ENCODE results near the gene BSND. TPM values are rescaled to one million over a fixed set of nuclear protein-coding genes. Genes with fewer than 3 reads are reported as not detected.
A peak's percentile ranks its signal among the peaks of the same experiment; 100 is the strongest.

Gene BSND
- total and polyA plus RNA-seq, 2 experiments from 2014 or later = not detected

- no peak overlapping the region for H3K4me3 ChIP-seq
- in situ Hi-C loops (cut with MboI) = no loop called here
- no peaks in the 10 kb centered on the region for H3K9me3 ChIP-seq (ENCODE audit: low read depth)
- no peaks in the 10 kb centered on the region for H3K36me3 ChIP-seq (ENCODE audit: low read depth)
- H3K27me3 ChIP-seq (replicated peaks; ENCODE audit: insufficient read depth) = no peaks in the 10 kb centered on the region; the same call in 1 of the 2 replicates
- no peak overlapping the region for H3K4me2 ChIP-seq (ENCODE audit: unreplicated experiment)
- no peak overlapping the region for H3K9ac ChIP-seq
- H3K9me2 ChIP-seq (ENCODE audit: insufficient read depth) = no peaks in the 10 kb centered on the region
- no peaks in the 10 kb centered on the region for H3F3A ChIP-seq (ENCODE audit: insufficient read depth)
- H2AFZ ChIP-seq = no peak overlapping the region
- TF ChIP-seq EZH2phosphoT487 (IDR thresholded peaks at IDR 0.05; ENCODE audit: insufficient read depth, low read depth) = no peak
- no peak for TF ChIP-seq EZH2 (IDR thresholded peaks at IDR 0.05; ENCODE audit: insufficient read depth, poor library complexity, severe bottlenecking)
- H4K20me1 ChIP-seq (ENCODE audit: insufficient read depth) = no peaks in the 10 kb centered on the region
- no peaks in the 10 kb centered on the region for H3K4me1 ChIP-seq (ENCODE audit: insufficient read depth)
- WGBS, 2 experiments (ENCODE audit: low coverage in 1 of 2, low lambda C conversion rate in 2 of 2, missing lambda C conversion rate in 2 of 2) = 78 to 82% methylated on average over 12 of the region's 12 CpGs
- H3K79me2 ChIP-seq (ENCODE audit: insufficient read depth) = no peaks in the 10 kb centered on the region
- no peak overlapping the region for H3K27ac ChIP-seq
- DNase-seq = peak; percentile 15
Observed at GRCh38 chr1:55055084-55055882, 56.5 kb downstream of the BSND start.

DNA sequence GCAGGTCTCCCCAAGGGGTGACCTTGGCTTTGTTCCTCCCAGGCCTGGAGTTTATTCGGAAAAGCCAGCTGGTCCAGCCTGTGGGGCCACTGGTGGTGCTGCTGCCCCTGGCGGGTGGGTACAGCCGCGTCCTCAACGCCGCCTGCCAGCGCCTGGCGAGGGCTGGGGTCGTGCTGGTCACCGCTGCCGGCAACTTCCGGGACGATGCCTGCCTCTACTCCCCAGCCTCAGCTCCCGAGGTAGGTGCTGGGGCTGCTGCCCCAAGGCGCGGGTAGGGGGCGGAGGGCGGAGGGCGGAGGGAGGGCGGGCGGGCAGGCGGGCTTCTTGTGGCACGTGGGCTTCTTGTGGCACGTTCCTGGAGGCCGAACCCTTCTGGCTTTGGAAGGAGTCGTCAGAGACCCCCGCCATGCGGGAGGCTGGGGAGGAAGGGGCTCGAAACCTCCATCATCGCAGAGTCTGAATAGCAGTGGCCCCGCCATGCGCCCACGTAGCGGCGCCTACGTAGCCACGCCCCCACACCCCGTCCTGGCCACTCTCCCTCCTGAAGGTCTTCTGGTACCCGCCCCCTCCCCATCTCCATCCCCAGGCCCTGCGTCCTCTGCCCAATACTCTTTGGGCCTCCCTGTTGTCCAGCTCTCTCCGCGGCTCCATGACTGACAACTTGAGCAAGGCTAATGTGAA lies 57.4 kb downstream of the BSND start:
- Histone ChIP-seq H3K27ac (no peak overlapping the region), H3K79me2 (ENCODE audit: insufficient read depth) (no peaks in the 10 kb centered on the region), H3K27me3 (replicated peaks; ENCODE audit: insufficient read depth) (no peaks in the 10 kb centered on the region; the same call in 1 of the 2 replicates), H3K4me2 (ENCODE audit: unreplicated experiment) (no peak overlapping the region), H3K4me1 (ENCODE audit: insufficient read depth) (no peaks in the 10 kb centered on the region), H3K4me3 (no peak overlapping the region), H3K9me3 (ENCODE audit: low read depth) (no peaks in the 10 kb centered on the region), H4K20me1 (ENCODE audit: insufficient read depth) (no peaks in the 10 kb centered on the region), H3K9ac (no peak overlapping the region), H3F3A (ENCODE audit: insufficient read depth) (no peaks in the 10 kb centered on the region), H3K9me2 (ENCODE audit: insufficient read depth) (no peaks in the 10 kb centered on the region), H2AFZ (no peak overlapping the region), H3K36me3 (ENCODE audit: low read depth) (no peaks in the 10 kb centered on the region)
- in situ Hi-C loops (cut with MboI) = no loop called here
- no peak for DNase-seq
- 92 to 94% methylated on average over 19 to 41 of the region's 42 CpGs for WGBS, 2 experiments (ENCODE audit: low coverage in 1 of 2, low lambda C conversion rate in 2 of 2, missing lambda C conversion rate in 2 of 2)
- no peak for TF ChIP-seq EZH2 (IDR thresholded peaks at IDR 0.05; ENCODE audit: insufficient read depth, poor library complexity, severe bottlenecking)
- TF ChIP-seq EZH2phosphoT487 (IDR thresholded peaks at IDR 0.05; ENCODE audit: insufficient read depth, low read depth) = no peak

- H3K27ac ChIP-seq = no peak overlapping the region
- no peak for DNase-seq
- no peaks in the 10 kb centered on the region for H3K9me3 ChIP-seq (ENCODE audit: low read depth)
- H3K79me2 ChIP-seq (ENCODE audit: insufficient read depth) = no peaks in the 10 kb centered on the region
- in situ Hi-C loops (cut with MboI) = no loop called here
- no peak overlapping the region for H2AFZ ChIP-seq
- no peak overlapping the region for H3K4me3 ChIP-seq
- no peak for TF ChIP-seq EZH2 (IDR thresholded peaks at IDR 0.05; ENCODE audit: insufficient read depth, poor library complexity, severe bottlenecking)
- no peak for TF ChIP-seq EZH2phosphoT487 (IDR thresholded peaks at IDR 0.05; ENCODE audit: insufficient read depth, low read depth)
- 86 to 94% methylated on average over 15 to 20 of the region's 20 CpGs for WGBS, 2 experiments (ENCODE audit: low coverage in 1 of 2, low lambda C conversion rate in 2 of 2, missing lambda C conversion rate in 2 of 2)
- H3F3A ChIP-seq (ENCODE audit: insufficient read depth) = no peaks in the 10 kb centered on the region
- no peaks in the 10 kb centered on the region for H3K27me3 ChIP-seq (replicated peaks; ENCODE audit: insufficient read depth)
- H3K4me1 ChIP-seq (ENCODE audit: insufficient read depth) = no peaks in the 10 kb centered on the region
- H4K20me1 ChIP-seq (ENCODE audit: insufficient read depth) = no peaks in the 10 kb centered on the region
- no peak overlapping the region for H3K4me2 ChIP-seq (ENCODE audit: unreplicated experiment)
- no peaks in the 10 kb centered on the region for H3K36me3 ChIP-seq (ENCODE audit: low read depth)
- no peaks in the 10 kb centered on the region for H3K9me2 ChIP-seq (ENCODE audit: insufficient read depth)
- no peak overlapping the region for H3K9ac ChIP-seq
Observed at GRCh38 chr1:55056632-55056992, 57.9 kb downstream of the BSND start.

- no peaks in the 10 kb centered on the region for H3K27me3 ChIP-seq (replicated peaks; ENCODE audit: insufficient read depth)
- in situ Hi-C loops (cut with MboI) = no loop called here
- H3F3A ChIP-seq (ENCODE audit: insufficient read depth) = no peaks in the 10 kb centered on the region
- 62 to 65% methylated on average over 15 of the region's 15 CpGs for WGBS, 2 experiments (ENCODE audit: low coverage in 1 of 2, low lambda C conversion rate in 2 of 2, missing lambda C conversion rate in 2 of 2)
- no peak overlapping the region for H3K4me3 ChIP-seq
- no peak for TF ChIP-seq EZH2phosphoT487 (IDR thresholded peaks at IDR 0.05; ENCODE audit: insufficient read depth, low read depth)
- TF ChIP-seq EZH2 (IDR thresholded peaks at IDR 0.05; ENCODE audit: insufficient read depth, poor library complexity, severe bottlenecking) = no peak
- no peaks in the 10 kb centered on the region for H4K20me1 ChIP-seq (ENCODE audit: insufficient read depth)
- no peak overlapping the region for H3K4me2 ChIP-seq (ENCODE audit: unreplicated experiment)
- DNase-seq = no peak
- H3K27ac ChIP-seq = no peak overlapping the region
- no peaks in the 10 kb centered on the region for H3K9me3 ChIP-seq (ENCODE audit: low read depth)
- H3K9ac ChIP-seq = no peak overlapping the region
- H3K36me3 ChIP-seq (ENCODE audit: low read depth) = no peaks in the 10 kb centered on the region
- no peaks in the 10 kb centered on the region for H3K9me2 ChIP-seq (ENCODE audit: insufficient read depth)
- H3K79me2 ChIP-seq (ENCODE audit: insufficient read depth) = no peaks in the 10 kb centered on the region
- no peak overlapping the region for H2AFZ ChIP-seq
- H3K4me1 ChIP-seq (ENCODE audit: insufficient read depth) = no peaks in the 10 kb centered on the region
Observed at GRCh38 chr1:55057270-55057955, 58.7 kb downstream of the BSND start.

All from GM23248 (cell line).